Measurements from ENCODE around the gene PALS1.
"Not testable (repeated sequence)": the region's sequence is repeated elsewhere in the genome, so short reads cannot be mapped to it uniquely, and the experiment has no call there.

Gene PALS1

GRCh38 chr14:67260965-67261364 lies 19.7 kb downstream of the PALS1 start:
- DNase-seq: no peak

- DNase-seq: peak; percentile 40
Measured at GRCh38 chr14:67263499-67264149, 22.4 kb downstream of the PALS1 start.

GRCh38 chr14:67265131-67265530 lies 23.9 kb downstream of the PALS1 start:
- no peak for DNase-seq

- DNase-seq: peak; percentile 18
Measured at GRCh38 chr14:67267576-67268328, 26.5 kb downstream of the PALS1 start.

GRCh38 chr14:67268426-67269150 lies 27.4 kb downstream of the PALS1 start:
- peak; percentile 24 for DNase-seq

GRCh38 chr14:67269298-67270060 lies 28.2 kb downstream of the PALS1 start:
- no peak for DNase-seq

GRCh38 chr14:67270145-67270753 lies 29.0 kb downstream of the PALS1 start:
- no peak for DNase-seq

- no peak for DNase-seq
Measured at GRCh38 chr14:67270933-67271332, 29.7 kb downstream of the PALS1 start.

- DNase-seq: not testable (repeated sequence)
Measured at GRCh38 chr14:67273281-67273680, 32.0 kb downstream of the PALS1 start.

- DNase-seq: no peak
Measured at GRCh38 chr14:67276131-67276530, 34.9 kb downstream of the PALS1 start.

- no peak for DNase-seq
Measured at GRCh38 chr14:67280506-67280905, 39.3 kb downstream of the PALS1 start.

GRCh38 chr14:67285876-67286452 lies 44.7 kb downstream of the PALS1 start:
- DNase-seq: peak; percentile 80
